BJ (cell line): ENCODE measurements around the gene CCNT2. TPM values are rescaled to one million over a fixed set of nuclear protein-coding genes. Genes with fewer than 3 reads are reported as not detected.

ENCODE experiments used
- CTCF ChIA-PET: fragments of 350-600 bp; formaldehyde crosslinking; extraction: SDS; loops from one replicate; lab custom pipeline; 2021; ENCODE audit warnings: antibody characterized with exemption, inconsistent platforms; lab: Yijun Ruan, JAX
- POLR2A ChIA-PET: fragments of 300-600 bp; sonication (Branson Sonifier 250); formaldehyde crosslinking; extraction: SDS; loops from one replicate; lab custom pipeline; 2021; ENCODE audit warnings: antibody characterized with exemption; lab: Charles Lee
- DNase-seq: peaks from one replicate; pipeline ENCODE4 v3.0.0-alpha.2; 2011; ENCODE audit warnings: low read depth
- H3K27me3 ChIP-seq: 2 replicates; pipeline ENCODE4 v1.6.0; 2011; ENCODE audit warnings: low read length; ENCODE audit not compliant: control insufficient read depth, insufficient read depth
- H3K36me3 ChIP-seq: 2 replicates; pipeline ENCODE4 v1.5.1; 2011; ENCODE audit warnings: low read length; ENCODE audit not compliant: control insufficient read depth, insufficient read depth
- H3K4me3 ChIP-seq: 2 replicates; pipeline ENCODE4 v1.5.1; 2011; ENCODE audit warnings: low read depth, mild to moderate bottlenecking, control low read depth, low read length
- CTCF ChIP-seq: IDR thresholded peaks from 2 replicates; pipeline ENCODE4 v1.5.1; 2011; ENCODE audit warnings: low read depth, mild to moderate bottlenecking, control low read depth, inconsistent platforms, low read length, moderate library complexity; ENCODE audit not compliant: insufficient read depth
- polyA plus RNA-seq: library from polyadenylated mRNA; depleted of rRNA; stranded (reverse); fragments of >200 nt; gene quantifications from 2 replicates; pipeline ENCODE4 v1.2.3, GENCODE V29; 2011

The CCNT2 gene
- polyA plus RNA-seq, 1 experiment: 9.1 TPM

GRCh38 chr2:134911400-134911785, 7.2 kb upstream of the CCNT2 start:
- ChIA-PET POLR2A (no interaction called here), CTCF (no interaction called here)
- H3K4me3 ChIP-seq: no peak overlapping the region
- no peaks in the 10 kb centered on the region for H3K27me3 ChIP-seq
- H3K36me3 ChIP-seq: no peaks in the 10 kb centered on the region
- DNase-seq: no peak
- no peak for TF ChIP-seq CTCF

GRCh38 chr2:134912361-134912760, 6.3 kb upstream of the CCNT2 start:
- no peak for TF ChIP-seq CTCF
- ChIA-PET POLR2A (no interaction called here), CTCF (interaction anchor here (0.6 kb wide), 1 partner anchor 24 kb away, joined by 3 read pairs; no protein-coding TSS in a partner anchor)
- Histone ChIP-seq H3K27me3 (no peaks in the 10 kb centered on the region), H3K4me3 (no peak overlapping the region), H3K36me3 (no peaks in the 10 kb centered on the region)
- DNase-seq: no peak

GRCh38 chr2:134917360-134917865, 1.2 kb upstream of the CCNT2 start:
- Histone ChIP-seq H3K4me3 (peak overlapping the region; percentile 100), H3K36me3 (no peaks in the 10 kb centered on the region), H3K27me3 (no peaks in the 10 kb centered on the region)
- DNase-seq: no peak
- TF ChIP-seq CTCF: no peak
- ChIA-PET POLR2A (no interaction called here), CTCF (interaction anchor here (0.6 to 1.0 kb wide), 3 partner anchors 42 to 799 kb away, joined by 3 to 4 read pairs (median 3); no protein-coding TSS in a partner anchor)

- Histone ChIP-seq H3K27me3 (no peaks in the 10 kb centered on the region), H3K4me3 (peak overlapping the region; percentile 100), H3K36me3 (no peaks in the 10 kb centered on the region)
- TF ChIP-seq CTCF: peak; percentile 53
- CTCF ChIA-PET: interaction anchor here (0.6 to 1.0 kb wide), 3 partner anchors 41 to 800 kb away, joined by 3 to 4 read pairs (median 3); no protein-coding TSS in a partner anchor
- peak; percentile 67 for DNase-seq
- POLR2A ChIA-PET: no interaction called here
Measured at GRCh38 chr2:134917888-134918525, 615 bp upstream of the CCNT2 start.

GRCh38 chr2:134919341-134920210, 954 bp downstream of the CCNT2 start:
- H3K36me3 ChIP-seq: no peaks in the 10 kb centered on the region
- no peak for TF ChIP-seq CTCF
- H3K27me3 ChIP-seq: no peaks in the 10 kb centered on the region
- ChIA-PET CTCF (interaction anchor here (0.6 kb wide), 1 partner anchor 73 kb away, joined by 3 read pairs; no protein-coding TSS in a partner anchor), POLR2A (no interaction called here)
- peak overlapping the region; percentile 100 for H3K4me3 ChIP-seq
- DNase-seq: no peak
